Measurements from ENCODE around the gene LENEP.

Gene LENEP

GRCh38 chr1:154953611-154954038 lies 39.8 kb upstream of the LENEP start:
- Histone ChIP-seq H2AFZ (no peak overlapping the region), H3K79me2 (no peaks in the 10 kb centered on the region), H3K9me3 (ENCODE audit: control insufficient read depth, low read length) (no peaks in the 10 kb centered on the region), H3K4me3 (ENCODE audit: low read depth, low read length) (no peak overlapping the region), H3K9ac (no peak overlapping the region), H3K4me2 (ENCODE audit: low read length) (peak overlapping the region; percentile 50), H3K27me3 (ENCODE audit: control insufficient read depth, insufficient read depth, low read length) (no peaks in the 10 kb centered on the region), H3K36me3 (ENCODE audit: control insufficient read depth, insufficient read depth, low read length) (no peaks in the 10 kb centered on the region), H3K27ac (no peak overlapping the region), H3K4me1 (peaks cover 10% of the 10 kb centered on the region)
- no peak for TF ChIP-seq CTCF (IDR thresholded peaks at IDR 0.05)

GRCh38 chr1:154954541-154954940 lies 38.8 kb upstream of the LENEP start:
- Histone ChIP-seq H3K27me3 (ENCODE audit: control insufficient read depth, insufficient read depth, low read length) (no peaks in the 10 kb centered on the region), H3K4me1 (peaks cover 13% of the 10 kb centered on the region), H3K9me3 (ENCODE audit: control insufficient read depth, low read length) (no peaks in the 10 kb centered on the region), H3K4me3 (ENCODE audit: low read depth, low read length) (peak overlapping the region; percentile 85), H3K9ac (no peak overlapping the region), H2AFZ (no peak overlapping the region), H3K36me3 (ENCODE audit: control insufficient read depth, insufficient read depth, low read length) (no peaks in the 10 kb centered on the region), H3K27ac (no peak overlapping the region), H3K4me2 (ENCODE audit: low read length) (peak overlapping the region; percentile 85), H3K79me2 (no peaks in the 10 kb centered on the region)
- no peak for TF ChIP-seq CTCF (IDR thresholded peaks at IDR 0.05)

GRCh38 chr1:154955039-154955717 lies 38.2 kb upstream of the LENEP start:
- H3K9me3 ChIP-seq (ENCODE audit: control insufficient read depth, low read length): no peaks in the 10 kb centered on the region
- no peaks in the 10 kb centered on the region for H3K27me3 ChIP-seq (ENCODE audit: control insufficient read depth, insufficient read depth, low read length)
- no peak overlapping the region for H3K9ac ChIP-seq
- H3K4me3 ChIP-seq (ENCODE audit: low read depth, low read length): peak overlapping the region; percentile 85
- no peaks in the 10 kb centered on the region for H3K36me3 ChIP-seq (ENCODE audit: control insufficient read depth, insufficient read depth, low read length)
- H3K79me2 ChIP-seq: no peaks in the 10 kb centered on the region
- H3K27ac ChIP-seq: peak overlapping the region; percentile 56
- peak overlapping the region; percentile 85 for H3K4me2 ChIP-seq (ENCODE audit: low read length)
- TF ChIP-seq CTCF (IDR thresholded peaks at IDR 0.05): no peak
- H3K4me1 ChIP-seq: peaks cover 13% of the 10 kb centered on the region
- peak overlapping the region; percentile 73 for H2AFZ ChIP-seq

GRCh38 chr1:154955718-154956543 lies 37.5 kb upstream of the LENEP start, which contains the start of gene PBXIP1:
TSS of gene PBXIP1 (minus strand) at chr1:154956099. CDS start at chr1:154953721, 2,378 bp downstream.
- Histone ChIP-seq H3K36me3 (ENCODE audit: control insufficient read depth, insufficient read depth, low read length) (no peaks in the 10 kb centered on the region), H3K4me3 (ENCODE audit: low read depth, low read length) (peak within 1 kb of the TSS; percentile 85), H3K9me3 (ENCODE audit: control insufficient read depth, low read length) (no peaks in the 10 kb centered on the region), H3K27me3 (ENCODE audit: control insufficient read depth, insufficient read depth, low read length) (no peaks in the 10 kb centered on the region), H3K79me2 (no peaks in the 10 kb centered on the region), H3K4me2 (ENCODE audit: low read length) (peak within 1 kb of the TSS; percentile 85), H2AFZ (peak within 1 kb of the TSS; percentile 73), H3K27ac (peak within 1 kb of the TSS; percentile 56), H3K4me1 (peaks cover 17% of the 10 kb centered on the region), H3K9ac (no peak within 1 kb of the TSS)
- no peak for TF ChIP-seq CTCF (IDR thresholded peaks at IDR 0.05)
